C4-2B (cell line): ENCODE data around the gene ZGPAT.

Source experiments
- CTCF ChIP-seq: fragments of 450-650 bp; conservative IDR thresholded peaks from 2 replicates; pipeline ENCODE4 v1.5.1; 2017; ENCODE audit warnings: mild to moderate bottlenecking
- ZFX ChIP-seq: fragments of 450-650 bp; IDR thresholded peaks from 2 replicates; pipeline ENCODE4 v1.6.1; 2017

GRCh38 chr20:63736893-63737694, 29.3 kb downstream of the ZGPAT start:
- no peak for TF ChIP-seq CTCF
- no peak for TF ChIP-seq ZFX
